Measurements from ENCODE around the gene AQP10. TPM values are rescaled to one million over a fixed set of nuclear protein-coding genes. Genes with fewer than 3 reads are reported as not detected.
"Not testable (repeated sequence)": the region's sequence is repeated elsewhere in the genome, so short reads cannot be mapped to it uniquely, and the experiment has no call there.

AQP10 gene
- total and polyA plus RNA-seq, 2 donors (not counting 1 experiment from before 2014, with no cell fraction given) = not detected

DNA sequence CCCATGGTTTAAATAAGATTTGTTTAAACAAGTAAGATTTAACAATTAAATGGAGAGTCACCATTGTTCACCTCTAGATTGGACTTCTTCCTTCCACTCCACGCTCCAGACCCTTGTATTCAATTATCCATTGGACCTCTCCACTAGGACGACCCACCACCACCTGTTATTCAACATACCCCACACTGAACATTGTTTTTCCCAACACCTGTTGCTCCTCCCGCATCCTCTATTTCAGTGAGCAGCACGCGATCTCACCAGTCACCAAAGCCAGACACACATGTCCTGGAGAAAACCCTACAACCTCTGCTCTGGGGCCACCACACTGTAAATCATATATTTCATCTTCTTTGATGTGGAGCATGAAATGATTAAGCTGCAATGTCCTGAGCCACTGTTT is 33.1 kb downstream of the AQP10 start:
- Histone ChIP-seq H3K9ac (ENCODE audit: insufficient read depth, low read length) (no peak overlapping the region), H3K27me3 (ENCODE audit: control insufficient read depth, insufficient read depth, low read length) (peaks cover 4% of the 10 kb centered on the region), H3K4me2 (ENCODE audit: extremely low read depth, insufficient read depth, low read length) (no peak overlapping the region)

GRCh38 chr1:154358519-154358918 is 37.6 kb downstream of the AQP10 start:
- DNase-seq (ENCODE audit: low read depth in 2 of 2) = no peak
- TF ChIP-seq, protein P1, sequence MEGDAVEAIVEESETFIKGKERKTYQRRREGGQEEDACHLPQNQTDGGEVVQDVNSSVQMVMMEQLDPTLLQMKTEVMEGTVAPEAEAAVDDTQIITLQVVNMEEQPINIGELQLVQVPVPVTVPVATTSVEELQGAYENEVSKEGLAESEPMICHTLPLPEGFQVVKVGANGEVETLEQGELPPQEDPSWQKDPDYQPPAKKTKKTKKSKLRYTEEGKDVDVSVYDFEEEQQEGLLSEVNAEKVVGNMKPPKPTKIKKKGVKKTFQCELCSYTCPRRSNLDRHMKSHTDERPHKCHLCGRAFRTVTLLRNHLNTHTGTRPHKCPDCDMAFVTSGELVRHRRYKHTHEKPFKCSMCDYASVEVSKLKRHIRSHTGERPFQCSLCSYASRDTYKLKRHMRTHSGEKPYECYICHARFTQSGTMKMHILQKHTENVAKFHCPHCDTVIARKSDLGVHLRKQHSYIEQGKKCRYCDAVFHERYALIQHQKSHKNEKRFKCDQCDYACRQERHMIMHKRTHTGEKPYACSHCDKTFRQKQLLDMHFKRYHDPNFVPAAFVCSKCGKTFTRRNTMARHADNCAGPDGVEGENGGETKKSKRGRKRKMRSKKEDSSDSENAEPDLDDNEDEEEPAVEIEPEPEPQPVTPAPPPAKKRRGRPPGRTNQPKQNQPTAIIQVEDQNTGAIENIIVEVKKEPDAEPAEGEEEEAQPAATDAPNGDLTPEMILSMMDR (conservative IDR thresholded peaks at IDR 0.05 in 1 of 2, IDR thresholded peaks at IDR 0.05 in 1 of 2; ENCODE audit: low read depth in 1 of 2, low read length in 2 of 2) = no peak
- no peak for TF ChIP-seq EZH2 (IDR thresholded peaks at IDR 0.05; ENCODE audit: low read length, missing control alignments)

More for the DNA sequence above, 33.1 kb downstream of the AQP10 start:
- Histone ChIP-seq H4K20me1 (ENCODE audit: control insufficient read depth, extremely low read depth, insufficient read depth, low read length) (no peaks in the 10 kb centered on the region), H3K9me3 (ENCODE audit: control insufficient read depth, insufficient read depth, low read depth, low read length) (no peaks in the 10 kb centered on the region), H3K79me2 (ENCODE audit: control insufficient read depth, insufficient read depth, low read length) (no peaks in the 10 kb centered on the region), H3K4me1 (ENCODE audit: control insufficient read depth, extremely low read depth, insufficient read depth, low read length) (peaks cover 11% of the 10 kb centered on the region), H2AFZ (ENCODE audit: low read length) (no peak overlapping the region), H3K27ac (ENCODE audit: insufficient read depth, low read length) (no peak overlapping the region), H3K4me3 (replicated peaks in 1 of 4; ENCODE audit: control extremely low read depth in 1 of 4, insufficient read depth in 1 of 4, low read depth in 3 of 4, low read length in 4 of 4) (no peak overlapping the region), H3K36me3 (ENCODE audit: control insufficient read depth, insufficient read depth, low read length) (peaks cover 2% of the 10 kb centered on the region)
- TF ChIP-seq EZH2 (IDR thresholded peaks at IDR 0.05; ENCODE audit: low read length, missing control alignments) = no peak
- TF ChIP-seq, protein P1 (conservative IDR thresholded peaks at IDR 0.05 in 1 of 2, IDR thresholded peaks at IDR 0.05 in 1 of 2; ENCODE audit: low read depth in 1 of 2, low read length in 2 of 2) = no peak
- no peak for DNase-seq (ENCODE audit: low read depth in 2 of 2)

GRCh38 chr1:154360288-154360687 is 39.4 kb downstream of the AQP10 start:
- Histone ChIP-seq H3K9ac (ENCODE audit: insufficient read depth, low read length) (no peak overlapping the region), H4K20me1 (ENCODE audit: control insufficient read depth, extremely low read depth, insufficient read depth, low read length) (no peaks in the 10 kb centered on the region), H3K4me2 (ENCODE audit: extremely low read depth, insufficient read depth, low read length) (no peak overlapping the region), H3K9me3 (ENCODE audit: control insufficient read depth, insufficient read depth, low read depth, low read length) (no peaks in the 10 kb centered on the region), H2AFZ (ENCODE audit: low read length) (no peak overlapping the region), H3K36me3 (ENCODE audit: control insufficient read depth, insufficient read depth, low read length) (no peaks in the 10 kb centered on the region), H3K27me3 (ENCODE audit: control insufficient read depth, insufficient read depth, low read length) (peaks cover 4% of the 10 kb centered on the region), H3K4me1 (ENCODE audit: control insufficient read depth, extremely low read depth, insufficient read depth, low read length) (no peaks in the 10 kb centered on the region), H3K27ac (ENCODE audit: insufficient read depth, low read length) (no peak overlapping the region), H3K79me2 (ENCODE audit: control insufficient read depth, insufficient read depth, low read length) (no peaks in the 10 kb centered on the region), H3K4me3 (replicated peaks in 1 of 4; ENCODE audit: control extremely low read depth in 1 of 4, insufficient read depth in 1 of 4, low read depth in 3 of 4, low read length in 4 of 4) (no peak overlapping the region)
- TF ChIP-seq EZH2 (IDR thresholded peaks at IDR 0.05; ENCODE audit: low read length, missing control alignments) = no peak
- TF ChIP-seq, protein P1 (conservative IDR thresholded peaks at IDR 0.05 in 1 of 2, IDR thresholded peaks at IDR 0.05 in 1 of 2; ENCODE audit: low read depth in 1 of 2, low read length in 2 of 2) = no peak
- no peak for DNase-seq (ENCODE audit: low read depth in 2 of 2)

More at GRCh38 chr1:154358519-154358918, 37.6 kb downstream of the AQP10 start:
- Histone ChIP-seq H3K27ac (ENCODE audit: insufficient read depth, low read length) (no peak overlapping the region), H3K27me3 (ENCODE audit: control insufficient read depth, insufficient read depth, low read length) (peaks cover 4% of the 10 kb centered on the region), H3K4me3 (replicated peaks in 1 of 4; ENCODE audit: control extremely low read depth in 1 of 4, insufficient read depth in 1 of 4, low read depth in 3 of 4, low read length in 4 of 4) (no peak overlapping the region), H3K9ac (ENCODE audit: insufficient read depth, low read length) (no peak overlapping the region), H4K20me1 (ENCODE audit: control insufficient read depth, extremely low read depth, insufficient read depth, low read length) (no peaks in the 10 kb centered on the region), H3K79me2 (ENCODE audit: control insufficient read depth, insufficient read depth, low read length) (no peaks in the 10 kb centered on the region), H2AFZ (ENCODE audit: low read length) (no peak overlapping the region), H3K4me1 (ENCODE audit: control insufficient read depth, extremely low read depth, insufficient read depth, low read length) (peaks cover 3% of the 10 kb centered on the region), H3K9me3 (ENCODE audit: control insufficient read depth, insufficient read depth, low read depth, low read length) (no peaks in the 10 kb centered on the region), H3K4me2 (ENCODE audit: extremely low read depth, insufficient read depth, low read length) (no peak overlapping the region), H3K36me3 (ENCODE audit: control insufficient read depth, insufficient read depth, low read length) (no peaks in the 10 kb centered on the region)

DNA sequence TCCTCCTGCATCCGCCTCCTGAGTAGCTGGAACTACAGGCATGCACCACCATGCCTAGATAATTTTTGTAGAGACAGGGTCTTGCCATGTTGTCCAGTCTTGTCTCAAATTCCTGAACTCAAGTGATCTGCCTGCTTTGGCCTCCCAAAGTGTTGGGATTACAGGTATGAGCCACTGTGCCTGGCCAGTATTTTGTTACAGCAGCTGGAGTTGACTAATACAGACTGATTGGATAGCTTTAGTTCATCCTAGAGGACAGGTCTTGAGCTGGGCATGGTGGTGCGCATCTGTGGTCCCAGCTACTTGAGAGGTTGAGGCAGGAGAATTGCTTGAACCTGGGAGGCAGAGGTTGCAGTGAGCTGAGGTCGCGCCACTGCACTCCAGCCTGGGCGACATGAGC is 40.0 kb downstream of the AQP10 start:
- H3K4me2 ChIP-seq (ENCODE audit: extremely low read depth, insufficient read depth, low read length); H3K4me1 ChIP-seq (ENCODE audit: control insufficient read depth, extremely low read depth, insufficient read depth, low read length); H3K9me3 ChIP-seq (ENCODE audit: control insufficient read depth, insufficient read depth, low read depth, low read length); DNase-seq (ENCODE audit: low read depth in 2 of 2); H4K20me1 ChIP-seq (ENCODE audit: control insufficient read depth, extremely low read depth, insufficient read depth, low read length); H3K79me2 ChIP-seq (ENCODE audit: control insufficient read depth, insufficient read depth, low read length); H2AFZ ChIP-seq (ENCODE audit: low read length); H3K36me3 ChIP-seq (ENCODE audit: control insufficient read depth, insufficient read depth, low read length); H3K4me3 ChIP-seq (replicated peaks in 1 of 4; ENCODE audit: control extremely low read depth in 1 of 4, insufficient read depth in 1 of 4, low read depth in 3 of 4, low read length in 4 of 4); H3K27me3 ChIP-seq (ENCODE audit: control insufficient read depth, insufficient read depth, low read length); H3K27ac ChIP-seq (ENCODE audit: insufficient read depth, low read length); H3K9ac ChIP-seq (ENCODE audit: insufficient read depth, low read length): not testable (repeated sequence)

Data from fibroblast of lung (primary cell).